B cell (primary cell): ENCODE results near the gene KRTAP20-1. TPM values are rescaled to one million over a fixed set of nuclear protein-coding genes. Genes with fewer than 3 reads are reported as not detected.

Experiments
- ATAC-seq: fragments of 200-7000 bp; cut with Tn5 transposase; one replicate; pipeline ENCODE4 v1.10.0; 2021; ENCODE audit warnings: low read depth, mild to moderate bottlenecking, moderate number of reproducible peaks, moderate library complexity
- CTCF ChIA-PET: fragments of 350-600 bp; sonication (Branson Sonifier 250); formaldehyde crosslinking; loops from one replicate; lab custom pipeline; 2021; ENCODE audit warnings: antibody characterized with exemption, inconsistent platforms; lab: Charles Lee
- POLR2A ChIA-PET: fragments of 350-600 bp; sonication (Branson Sonifier 250); formaldehyde crosslinking; loops from one replicate; lab custom pipeline; 2021; ENCODE audit warnings: antibody characterized with exemption; lab: Charles Lee
- DNase-seq: peaks from one replicate; pipeline ENCODE4 v3.0.0; 2013
- H2AFZ ChIP-seq: 2 replicates; pipeline ENCODE4 v1.6.1; 2012; ENCODE audit warnings: mild to moderate bottlenecking, low read depth, low read length; ENCODE audit not compliant: insufficient read depth, poor library complexity, severe bottlenecking
- H3K27ac ChIP-seq, 2 donors: 1 replicate in 1 of 2; 2 replicates in 1 of 2; pipeline ENCODE4 v1.5.1; 2012 to 2013; ENCODE audit warnings: low read length in 2 of 2, mild to moderate bottlenecking in 2 of 2, moderate library complexity in 1 of 2
- H3K27me3 ChIP-seq, 4 experiments: fragments of 200-600 bp in 1 of 4; sonication (generic) in 1 of 4; replicated peaks in 1 of 4; 1 replicate in 2 of 4; 2 replicates in 2 of 4; pipeline versions ENCODE4 v1.6.1 to v1.7.0; 2013 to 2016; ENCODE audit warnings: low read length in 3 of 4, mild to moderate bottlenecking in 2 of 4, mixed read lengths in 1 of 4, moderate library complexity in 1 of 4; ENCODE audit not compliant: insufficient read depth in 4 of 4, control insufficient read depth in 3 of 4; ENCODE audit errors: control extremely low read depth in 1 of 4
- H3K36me3 ChIP-seq, 2 experiments: replicated peaks in 1 of 2; 1 replicate in 1 of 2; 2 replicates in 1 of 2; pipeline versions ENCODE4 v1.6.1 to v1.7.1; 2013; ENCODE audit warnings: low read length in 1 of 2; ENCODE audit not compliant: insufficient read depth in 2 of 2, control insufficient read depth in 1 of 2; ENCODE audit errors: control extremely low read depth in 1 of 2, extremely low read depth in 1 of 2
- H3K4me1 ChIP-seq, 2 donors: fragments of 200-600 bp in 1 of 2; sonication (generic) in 1 of 2; 1 replicate in 1 of 2; 2 replicates in 1 of 2; pipeline versions ENCODE4 v1.5.1 to v1.6.1; 2013 to 2017; ENCODE audit warnings: low read length in 2 of 2; ENCODE audit not compliant: control insufficient read depth in 2 of 2, insufficient read depth in 2 of 2
- H3K4me2 ChIP-seq: replicated peaks from 2 replicates; pipeline ENCODE3; 2012; ENCODE audit warnings: mild to moderate bottlenecking, low read depth, low read length; ENCODE audit not compliant: poor library complexity, severe bottlenecking
- H3K4me3 ChIP-seq, 5 experiments: fragments of 200-600 bp in 1 of 5; sonication (generic) in 1 of 5; 1 replicate in 3 of 5; 2 replicates in 2 of 5; pipeline versions ENCODE4 v1.5.1 to v1.7.0; 2011 to 2016; ENCODE audit warnings: low read length in 4 of 5, mild to moderate bottlenecking in 4 of 5, low read depth in 2 of 5, control low read depth in 1 of 5, moderate library complexity in 1 of 5; ENCODE audit not compliant: insufficient read depth in 1 of 5; ENCODE audit errors: control extremely low read depth in 1 of 5, extremely low read depth in 1 of 5
- H3K79me2 ChIP-seq: fragments of 200-600 bp; sonication (generic); one replicate; pipeline ENCODE4 v1.6.0; 2016; ENCODE audit warnings: low read length; ENCODE audit not compliant: control insufficient read depth, insufficient read depth
- H3K9ac ChIP-seq: fragments of 200-600 bp; sonication (generic); 2 replicates; pipeline ENCODE4 v1.6.1; 2017; ENCODE audit warnings: mild to moderate bottlenecking, low read length, moderate library complexity
- H3K9me3 ChIP-seq, 3 donors: one replicate each; pipeline versions ENCODE4 v1.6.1 to v1.7.1; 2013; ENCODE audit warnings: low read length in 2 of 3; ENCODE audit not compliant: control insufficient read depth in 2 of 3, insufficient read depth in 1 of 3; ENCODE audit errors: control extremely low read depth in 1 of 3
- H4K20me1 ChIP-seq: 2 replicates; pipeline ENCODE4 v1.6.0; 2012; ENCODE audit warnings: mild to moderate bottlenecking, low read length; ENCODE audit not compliant: insufficient read depth, control insufficient read depth, poor library complexity, severe bottlenecking
- H3K27ac Mint-ChIP-seq: one replicate; pipeline ENCODE4 v1.8.0; 2021; ENCODE audit warnings: mixed read lengths
- H3K27me3 Mint-ChIP-seq: one replicate; pipeline ENCODE4 v1.8.0; 2021; ENCODE audit warnings: mixed read lengths
- H3K4me1 Mint-ChIP-seq: one replicate; pipeline ENCODE4 v1.8.0; 2021; ENCODE audit warnings: mixed read lengths
- H3K4me3 Mint-ChIP-seq: one replicate; pipeline ENCODE4 v1.8.0; 2021; ENCODE audit warnings: mixed read lengths
- H3K9me3 Mint-ChIP-seq: one replicate; pipeline ENCODE4 v1.8.0; 2022; ENCODE audit warnings: mixed read lengths; ENCODE audit not compliant: insufficient read depth
- EZH2 ChIP-seq: IDR thresholded peaks from 2 replicates; pipeline ENCODE4 v1.6.1; 2012; ENCODE audit warnings: borderline replicate concordance, low read depth, mild to moderate bottlenecking, moderate library complexity, low read length; ENCODE audit not compliant: insufficient read depth, poor library complexity, severe bottlenecking
- WGBS: methylation state at CpG from one replicate; pipeline ENCODE4 v1.1.5; 2013; ENCODE audit warnings: missing lambda C conversion rate; ENCODE audit not compliant: insufficient coverage; 5-methylcytosine and 5-hydroxymethylcytosine counted together
- intact Hi-C: fragments of 100-400 bp; cut with micrococcal nuclease; formaldehyde crosslinking; loops from one replicate; pipeline ENCODE4 v1.10.0; 2022
- polyA plus RNA-seq: library from polyadenylated mRNA; depleted of rRNA; stranded (reverse); fragments of >200 nt; gene quantifications from 2 replicates; pipeline ENCODE4 v1.2.3, GENCODE V29; 2012
- total RNA-seq, 2 donors: library from RNA; stranded (reverse); fragments of 120-200 nt in 1 of 2; gene quantifications; 1 replicate in 1 of 2; 2 replicates in 1 of 2; pipeline versions ENCODE4 v1.2.3 to v1.2.4, GENCODE V29; 2013 to 2022
- TF ChIP-seq, protein P1 (sequence below): fragments of 200-600 bp; IDR thresholded peaks from one replicate; pipeline ENCODE4 v1.8.0; 2022; ENCODE audit warnings: antibody characterized with exemption, mild to moderate bottlenecking

KRTAP20-1 gene
- total and polyA plus RNA-seq, 2 donors (not counting 1 experiment from before 2014, with no cell fraction given): not detected

DNA sequence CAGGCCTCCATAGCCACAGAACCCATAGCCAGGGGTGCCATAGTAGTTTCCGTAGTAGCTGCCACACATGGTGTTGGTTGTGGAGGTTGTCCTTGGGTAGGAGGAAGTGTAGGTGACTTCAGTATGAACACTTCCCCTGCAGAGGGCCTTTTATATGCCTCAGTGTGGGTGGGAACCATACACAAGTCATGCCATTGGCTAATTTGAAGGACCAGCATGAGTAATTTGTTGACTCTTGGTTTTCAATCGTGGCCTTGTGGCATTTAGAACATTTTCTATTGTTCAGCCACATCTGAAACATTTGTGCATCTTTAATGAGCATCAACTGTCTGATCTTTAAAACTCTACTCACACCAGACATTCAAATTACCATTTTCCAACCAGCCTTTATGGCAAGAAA, 2.4 kb upstream of the KRTAP20-1 start, which contains the start of gene KRTAP6-1:
Gene KRTAP6-1 (minus strand): TSS at position 95 of the 400 bp plus-strand sequence. CDS start 26 bp downstream, at position 69.
- Mint-ChIP-seq H3K27ac (no peak within 1 kb of the TSS), H3K4me3 (no peak within 1 kb of the TSS), H3K9me3 (peaks cover 9% of the 10 kb centered on the region), H3K4me1 (no peaks in the 10 kb centered on the region), H3K27me3 (no peaks in the 10 kb centered on the region)
- no peak within 1 kb of the TSS for H3K4me3 ChIP-seq
- intact Hi-C loops: no loop called here
- peaks cover 0 to 3% (median 0%) of the 10 kb centered on the region in 3 donors for H3K9me3 ChIP-seq
- ChIA-PET POLR2A (no interaction called here), CTCF (no interaction called here)
- ATAC-seq (no peak), DNase-seq (no peak)
- no peaks in the 10 kb centered on the region for H3K4me1 ChIP-seq
- TF ChIP-seq, protein P1, sequence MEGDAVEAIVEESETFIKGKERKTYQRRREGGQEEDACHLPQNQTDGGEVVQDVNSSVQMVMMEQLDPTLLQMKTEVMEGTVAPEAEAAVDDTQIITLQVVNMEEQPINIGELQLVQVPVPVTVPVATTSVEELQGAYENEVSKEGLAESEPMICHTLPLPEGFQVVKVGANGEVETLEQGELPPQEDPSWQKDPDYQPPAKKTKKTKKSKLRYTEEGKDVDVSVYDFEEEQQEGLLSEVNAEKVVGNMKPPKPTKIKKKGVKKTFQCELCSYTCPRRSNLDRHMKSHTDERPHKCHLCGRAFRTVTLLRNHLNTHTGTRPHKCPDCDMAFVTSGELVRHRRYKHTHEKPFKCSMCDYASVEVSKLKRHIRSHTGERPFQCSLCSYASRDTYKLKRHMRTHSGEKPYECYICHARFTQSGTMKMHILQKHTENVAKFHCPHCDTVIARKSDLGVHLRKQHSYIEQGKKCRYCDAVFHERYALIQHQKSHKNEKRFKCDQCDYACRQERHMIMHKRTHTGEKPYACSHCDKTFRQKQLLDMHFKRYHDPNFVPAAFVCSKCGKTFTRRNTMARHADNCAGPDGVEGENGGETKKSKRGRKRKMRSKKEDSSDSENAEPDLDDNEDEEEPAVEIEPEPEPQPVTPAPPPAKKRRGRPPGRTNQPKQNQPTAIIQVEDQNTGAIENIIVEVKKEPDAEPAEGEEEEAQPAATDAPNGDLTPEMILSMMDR: no peak
- no peak for TF ChIP-seq EZH2
- H3K9ac ChIP-seq: no peak within 1 kb of the TSS
- no peak within 1 kb of the TSS for H2AFZ ChIP-seq
- no peak within 1 kb of the TSS for H3K4me2 ChIP-seq
- H3K36me3 ChIP-seq: no peaks in the 10 kb centered on the region
- H4K20me1 ChIP-seq: no peaks in the 10 kb centered on the region
- no peaks in the 10 kb centered on the region for H3K79me2 ChIP-seq
- H3K27me3 ChIP-seq: no peaks in the 10 kb centered on the region
- WGBS: 75% methylated on average over 2 of the region's 2 CpGs
- H3K27ac ChIP-seq: no peak within 1 kb of the TSS

DNA sequence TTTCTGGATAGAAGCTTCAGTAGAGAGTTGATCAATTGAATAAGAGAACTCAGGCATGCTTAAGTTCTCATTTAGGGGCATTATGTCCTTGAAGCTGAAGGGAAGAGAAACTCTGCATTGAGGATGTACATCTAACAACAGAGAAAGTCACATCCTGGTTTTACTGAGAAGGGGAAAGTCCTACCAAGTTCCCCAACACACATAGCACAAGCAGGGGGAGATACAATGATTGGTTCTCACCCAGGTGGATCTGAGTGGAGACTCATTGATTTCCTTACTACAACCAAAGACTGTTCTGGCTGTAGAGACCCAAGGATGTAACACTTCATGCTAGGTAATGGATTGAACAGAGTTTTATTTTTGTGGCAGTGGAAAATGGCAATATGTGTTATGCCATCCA, 1.0 kb upstream of the KRTAP20-1 start:
- Mint-ChIP-seq H3K27me3 (no peaks in the 10 kb centered on the region), H3K4me3 (no peak overlapping the region)

More for the DNA sequence above, 1.0 kb upstream of the KRTAP20-1 start:
- Histone ChIP-seq H3K79me2 (no peaks in the 10 kb centered on the region), H3K36me3 (no peaks in the 10 kb centered on the region), H4K20me1 (no peaks in the 10 kb centered on the region), H3K4me2 (no peak overlapping the region), H3K4me3 (no peak overlapping the region), H3K27ac (no peak overlapping the region), H3K9ac (no peak overlapping the region), H3K27me3 (no peaks in the 10 kb centered on the region), H3K9me3 (peaks cover 0 to 3% (median 0%) of the 10 kb centered on the region in 3 donors), H2AFZ (no peak overlapping the region), H3K4me1 (no peaks in the 10 kb centered on the region)
- H3K27ac Mint-ChIP-seq: no peak overlapping the region
- peaks cover 9% of the 10 kb centered on the region for H3K9me3 Mint-ChIP-seq
- H3K4me1 Mint-ChIP-seq: no peaks in the 10 kb centered on the region
- intact Hi-C loops: no loop called here
- DNase-seq: no peak
- POLR2A ChIA-PET: no interaction called here
- no peak for ATAC-seq
- TF ChIP-seq, protein P1: no peak
- no peak for TF ChIP-seq EZH2
- CTCF ChIA-PET: no interaction called here
